Raji (cell line): ENCODE data around the gene FAM24B.

ENCODE experiments used
- POLR2A ChIP-seq: IDR thresholded peaks from 2 replicates; pipeline ENCODE4 v1.6.1; 2011; ENCODE audit warnings: low read depth, low read length, control low read depth; ENCODE audit not compliant: insufficient read depth

FAM24B gene

GRCh38 chr10:122861711-122862161, 17.6 kb downstream of the FAM24B start:
- TF ChIP-seq POLR2A, result no peak

DNA sequence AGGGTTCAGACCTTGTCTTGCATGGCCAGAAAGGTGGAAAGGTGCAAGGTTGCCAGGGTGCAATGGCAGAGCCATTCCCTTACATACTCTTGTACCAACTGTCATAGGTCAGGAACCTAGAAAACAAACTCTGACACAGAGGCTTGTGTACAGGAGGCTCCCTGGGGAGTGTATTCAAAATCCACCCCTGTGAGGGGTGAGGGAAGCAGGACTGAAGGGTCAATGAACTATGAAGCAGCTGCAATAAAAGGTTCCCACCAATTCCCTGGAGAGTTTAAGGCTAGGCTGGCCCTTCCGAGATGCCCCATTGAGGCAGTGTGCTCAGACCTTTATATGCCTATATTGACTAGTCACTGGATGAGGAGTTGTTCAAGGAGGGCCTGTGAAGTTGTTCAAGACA, 19.9 kb downstream of the FAM24B start:
- no peak for TF ChIP-seq POLR2A

DNA sequence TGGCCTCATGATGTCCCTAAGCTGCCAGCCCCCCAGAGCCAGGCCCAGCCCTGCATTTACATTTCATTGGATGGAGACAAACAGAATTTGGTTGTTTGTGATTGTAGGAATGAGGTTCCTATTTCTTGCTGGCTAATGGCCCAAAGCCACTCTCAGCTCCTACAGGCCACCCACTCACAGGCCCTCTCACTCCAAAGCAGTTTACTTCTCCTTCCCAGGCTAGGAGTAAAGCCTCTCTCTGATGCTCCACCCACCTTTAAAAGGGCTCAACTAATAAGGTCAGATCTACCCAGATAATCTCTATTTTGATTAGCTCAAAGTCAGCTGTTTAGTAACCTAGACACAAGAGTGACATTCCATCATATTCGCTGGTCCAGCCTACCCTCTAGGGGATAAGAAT, 22.5 kb downstream of the FAM24B start:
- no peak for TF ChIP-seq POLR2A

- no peak for TF ChIP-seq POLR2A
Measured at GRCh38 chr10:122855745-122856144, 23.6 kb downstream of the FAM24B start.

- TF ChIP-seq POLR2A, result no peak
Measured at GRCh38 chr10:122854648-122855047, 24.7 kb downstream of the FAM24B start.

- no peak for TF ChIP-seq POLR2A
Measured at GRCh38 chr10:122853665-122854313, 25.6 kb downstream of the FAM24B start.

DNA sequence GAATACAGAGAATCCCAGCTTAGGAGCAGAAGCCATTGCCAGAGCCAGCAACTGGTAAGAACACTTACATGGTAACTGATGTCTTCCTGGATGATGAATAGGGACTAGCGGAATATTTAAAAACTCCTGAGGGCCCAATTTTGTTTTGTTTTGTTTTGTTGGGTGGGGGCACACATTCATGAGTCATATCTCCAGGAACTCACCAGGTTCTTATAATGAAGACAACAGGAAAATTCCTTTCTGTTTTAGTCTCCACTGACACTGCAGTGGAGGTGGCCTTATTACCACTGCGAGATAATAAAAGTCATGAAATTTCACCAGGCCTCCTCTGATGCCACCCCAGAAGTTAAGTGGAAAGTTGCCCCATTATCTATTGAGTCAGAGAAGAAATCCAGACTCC, 27.1 kb downstream of the FAM24B start:
- TF ChIP-seq POLR2A, result no peak

DNA sequence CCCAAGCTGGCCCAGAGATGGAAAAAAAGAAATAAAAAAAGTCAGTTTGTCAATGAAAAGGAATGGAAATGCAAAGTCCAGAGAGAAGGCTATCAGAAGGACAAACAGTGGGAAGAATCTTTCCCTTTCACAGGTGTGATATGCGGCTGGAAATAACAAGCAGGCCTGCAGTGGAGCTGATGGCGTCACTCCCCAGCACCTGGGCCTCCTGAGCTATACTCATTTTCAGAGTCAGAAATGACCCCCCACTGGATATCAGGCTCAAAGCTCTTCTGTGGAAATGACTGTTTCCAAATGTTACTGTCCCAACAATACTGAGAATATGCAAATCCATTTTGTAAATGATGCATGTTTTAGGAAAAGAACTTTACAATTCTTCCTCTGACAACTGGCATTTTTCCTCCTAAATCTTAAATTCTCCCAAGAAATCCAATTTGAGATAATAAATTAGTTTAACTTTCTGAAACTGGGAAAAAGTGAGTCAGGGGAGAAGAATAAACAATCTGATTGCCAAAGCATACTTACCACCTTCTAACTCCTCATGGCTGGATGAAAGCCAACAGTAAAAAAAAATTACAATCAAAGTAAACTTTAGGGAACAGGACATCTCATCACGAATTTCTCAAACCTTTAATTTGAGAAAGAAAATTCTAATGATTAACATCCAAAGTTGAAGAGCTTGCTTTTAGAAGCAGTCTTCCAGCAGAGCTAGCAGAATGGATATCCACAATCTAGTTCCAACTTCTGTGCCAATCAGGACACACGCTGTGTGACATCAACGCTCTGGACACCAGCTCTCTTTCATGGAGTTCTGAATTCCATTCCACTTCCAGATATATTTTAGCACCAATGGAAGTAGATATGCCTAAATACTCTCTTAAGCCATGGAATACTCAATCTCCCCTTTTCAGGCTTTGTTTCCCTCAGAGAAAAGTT, 28.4 kb downstream of the FAM24B start:
- TF ChIP-seq POLR2A, result no peak

DNA sequence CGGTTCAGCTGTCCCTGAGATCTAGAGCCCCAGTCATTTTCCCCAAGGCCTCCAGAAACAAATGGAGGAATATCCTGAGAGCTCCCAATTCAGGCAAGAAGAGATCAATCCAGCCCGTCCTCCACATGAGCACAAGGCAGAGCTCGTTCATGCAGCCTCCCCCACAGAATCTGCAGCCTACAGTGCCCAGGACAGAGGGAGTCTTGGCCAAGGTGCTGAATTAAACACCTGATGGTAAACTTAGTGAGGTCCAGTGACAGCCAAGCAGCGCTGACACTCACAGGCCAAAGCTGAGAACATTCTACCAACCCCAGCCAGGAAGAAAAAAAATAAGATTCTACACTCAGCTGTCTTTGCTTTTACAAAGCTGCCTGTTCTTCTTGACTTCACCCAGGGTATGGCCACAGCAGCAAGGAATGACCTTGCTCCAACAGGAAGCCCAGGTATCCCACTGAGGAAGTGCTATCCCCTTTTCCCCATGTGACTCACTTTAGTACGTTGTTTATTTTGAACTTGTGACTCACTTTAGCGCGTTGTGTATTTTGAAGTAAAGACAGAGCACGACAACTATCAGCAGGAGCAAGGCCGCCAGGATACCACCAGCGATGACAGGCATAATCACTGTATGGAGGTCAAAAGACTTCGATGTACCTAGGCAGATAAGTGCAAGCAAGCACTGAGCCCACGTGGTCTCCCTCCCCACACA, 29.3 kb downstream of the FAM24B start:
- TF ChIP-seq POLR2A, result no peak

- no peak for TF ChIP-seq POLR2A
Measured at GRCh38 chr10:122849090-122849489, 30.3 kb downstream of the FAM24B start.

- no peak for TF ChIP-seq POLR2A
Measured at GRCh38 chr10:122847782-122848604, 31.4 kb downstream of the FAM24B start.

DNA sequence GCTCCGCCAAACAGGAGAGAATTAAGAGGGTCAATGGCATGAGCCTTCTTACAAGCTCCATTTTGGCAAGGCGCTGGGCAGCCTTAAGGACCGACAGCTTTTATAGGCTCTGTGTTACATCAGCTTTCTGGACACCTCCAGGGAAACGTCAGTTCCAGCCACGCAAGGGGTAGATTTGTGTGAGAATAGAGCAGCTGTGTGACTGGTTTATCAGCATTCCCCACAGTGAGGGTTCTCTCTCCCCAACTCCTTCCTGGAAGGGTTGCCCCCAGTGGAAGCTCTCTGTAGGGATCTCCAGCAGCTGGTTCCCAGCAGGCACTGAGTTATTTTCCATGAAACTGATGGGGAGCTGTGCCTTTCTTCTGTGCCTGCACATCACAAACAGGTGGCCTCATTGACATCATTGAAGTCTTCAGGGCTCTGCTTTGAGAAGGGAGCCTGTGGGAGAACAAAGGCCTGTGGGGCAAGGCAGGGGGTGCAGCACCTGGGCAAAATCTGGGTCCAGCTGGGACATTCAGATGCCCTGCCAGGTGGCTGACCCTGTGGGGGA, 33.5 kb downstream of the FAM24B start, which contains the start of gene CUZD1:
Gene CUZD1, minus strand, starts transcription at position 75 of the 550 bp plus-strand sequence. Its CDS starts 14 bp downstream, at position 61.
- no peak for TF ChIP-seq POLR2A

- TF ChIP-seq POLR2A, result no peak
Measured at GRCh38 chr10:122844146-122844545, 35.2 kb downstream of the FAM24B start.

GRCh38 chr10:122841569-122841968, 37.8 kb downstream of the FAM24B start:
- no peak for TF ChIP-seq POLR2A

DNA sequence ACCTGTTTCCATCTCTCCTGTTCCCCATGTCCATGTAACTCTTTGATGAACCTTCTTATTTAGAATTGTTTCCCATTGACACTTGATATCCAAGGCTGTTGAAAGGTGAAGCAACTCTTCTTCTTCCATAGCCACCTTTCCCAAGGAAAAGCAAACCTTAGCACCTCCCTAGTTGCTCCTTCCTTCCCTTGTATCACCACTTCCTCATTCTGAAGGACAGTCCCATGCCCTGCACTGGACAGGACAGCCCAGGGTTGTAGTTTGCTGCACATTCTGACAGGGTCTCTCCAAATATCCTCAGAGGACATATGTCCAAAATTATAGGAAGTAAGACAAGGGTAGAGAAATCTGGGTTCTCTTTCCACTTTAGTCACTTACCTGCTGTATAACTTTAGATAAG, 39.9 kb downstream of the FAM24B start:
- TF ChIP-seq POLR2A, result no peak

GRCh38 chr10:122838880-122839279, 40.5 kb downstream of the FAM24B start:
- TF ChIP-seq POLR2A, result no peak
